ENCODE results near the gene TJP2. TPM values are rescaled to one million over a fixed set of nuclear protein-coding genes. Genes with fewer than 3 reads are reported as not detected.
"Not testable (repeated sequence)": the region's sequence is repeated elsewhere in the genome, so short reads cannot be mapped to it uniquely, and the experiment has no call there.

The TJP2 gene
- total RNA-seq, 1 experiment from 2014 or later = 15.2 TPM

- no peak for DNase-seq (ENCODE audit: low read depth, low spot score)
- in situ Hi-C loops (cut with HindIII; ENCODE audit: low pct_unique_long_range_greater_than_20kb, low sequenced_read_pairs) = no loop called here
These were observed 20.2 kb upstream of the TJP2 start for GRCh38 chr9:69153707-69154521.

GRCh38 chr9:69155341-69156030 lies 18.6 kb upstream of the TJP2 start:
- no peak for DNase-seq (ENCODE audit: low read depth, low spot score)
- in situ Hi-C loops (cut with HindIII; ENCODE audit: low pct_unique_long_range_greater_than_20kb, low sequenced_read_pairs) = no loop called here

GRCh38 chr9:69157751-69158466 lies 16.2 kb upstream of the TJP2 start:
- peak; percentile 27 for DNase-seq (ENCODE audit: low read depth, low spot score)
- in situ Hi-C loops (cut with HindIII; ENCODE audit: low pct_unique_long_range_greater_than_20kb, low sequenced_read_pairs) = no loop called here

- in situ Hi-C loops (cut with HindIII; ENCODE audit: low pct_unique_long_range_greater_than_20kb, low sequenced_read_pairs) = no loop called here
- DNase-seq (ENCODE audit: low read depth, low spot score) = no peak
These were observed 15.6 kb upstream of the TJP2 start for GRCh38 chr9:69158471-69158870.

- DNase-seq (ENCODE audit: low read depth, low spot score); in situ Hi-C loops (cut with HindIII; ENCODE audit: low pct_unique_long_range_greater_than_20kb, low sequenced_read_pairs): not testable (repeated sequence)
These were observed 9.5 kb upstream of the TJP2 start for GRCh38 chr9:69164573-69164972.

DNA sequence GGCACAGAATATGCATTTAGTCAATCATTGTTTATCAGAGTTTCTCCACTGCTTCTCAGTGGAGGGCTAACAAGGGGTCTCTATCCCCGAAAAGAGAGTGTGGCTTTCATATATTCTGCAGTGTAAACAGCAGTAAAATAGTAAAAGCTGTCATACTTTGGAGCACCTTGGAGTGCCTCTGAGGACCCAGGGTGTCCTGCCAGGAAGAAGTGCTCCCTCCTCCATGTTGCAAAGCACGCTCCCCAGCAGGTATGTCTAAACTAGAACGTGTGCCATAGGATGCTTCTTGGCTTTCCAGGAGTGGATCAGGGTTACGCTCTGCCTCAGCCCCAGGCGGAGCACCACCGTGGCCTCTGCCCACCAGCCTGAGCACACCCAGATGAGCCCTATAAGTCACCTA lies 8.5 kb upstream of the TJP2 start:
- in situ Hi-C loops (cut with HindIII; ENCODE audit: low pct_unique_long_range_greater_than_20kb, low sequenced_read_pairs) = no loop called here

DNA sequence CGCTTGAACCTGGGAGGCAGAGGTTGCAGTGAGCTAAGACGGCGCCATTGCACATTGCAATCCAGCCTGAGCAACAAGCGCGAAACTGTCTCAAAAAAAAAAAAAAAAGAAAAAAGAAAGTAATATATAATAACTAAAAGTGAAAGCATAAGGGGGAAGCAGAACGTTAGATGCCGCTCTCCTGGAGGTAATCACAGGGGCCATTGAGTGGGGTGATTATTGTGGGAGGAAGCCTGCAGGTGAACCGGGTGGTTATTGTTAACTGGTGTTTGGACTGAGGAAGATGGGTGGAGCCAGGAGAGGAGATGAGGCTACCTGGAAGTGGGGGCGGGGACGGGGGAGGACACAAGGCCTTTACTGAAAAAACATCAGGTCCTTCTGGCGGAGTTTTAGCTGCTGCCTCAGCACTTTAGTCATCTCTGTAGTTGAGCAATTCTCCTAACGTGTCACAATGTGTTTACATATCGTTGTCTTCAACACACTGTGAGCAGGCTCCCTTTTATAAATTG lies 5.3 kb upstream of the TJP2 start:
- DNase-seq (ENCODE audit: low read depth, low spot score) = no peak
- in situ Hi-C loops (cut with HindIII; ENCODE audit: low pct_unique_long_range_greater_than_20kb, low sequenced_read_pairs) = no loop called here

More for the DNA sequence above, 8.5 kb upstream of the TJP2 start:
- no peak for DNase-seq (ENCODE audit: low read depth, low spot score)

DNA sequence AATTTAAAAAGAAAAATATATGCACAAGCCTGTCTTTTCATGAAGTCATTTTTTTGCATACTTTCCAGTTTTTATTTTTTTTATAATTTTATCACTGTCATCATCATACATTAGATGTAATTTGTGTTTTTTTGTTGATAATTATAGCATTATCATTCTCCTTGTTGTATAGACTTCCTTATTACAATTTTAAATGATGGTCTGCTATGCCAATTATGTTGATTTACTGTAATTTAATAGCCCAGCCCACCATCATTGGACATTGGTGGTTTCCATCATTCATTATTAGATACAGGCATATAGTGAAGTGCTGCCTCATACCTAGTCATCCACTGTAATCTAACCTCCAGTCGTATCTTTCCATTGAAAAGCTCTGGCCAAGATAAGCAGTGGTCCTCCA lies 3.8 kb upstream of the TJP2 start:
- DNase-seq (ENCODE audit: low read depth, low spot score) = no peak
- in situ Hi-C loops (cut with HindIII; ENCODE audit: low pct_unique_long_range_greater_than_20kb, low sequenced_read_pairs) = no loop called here

DNA sequence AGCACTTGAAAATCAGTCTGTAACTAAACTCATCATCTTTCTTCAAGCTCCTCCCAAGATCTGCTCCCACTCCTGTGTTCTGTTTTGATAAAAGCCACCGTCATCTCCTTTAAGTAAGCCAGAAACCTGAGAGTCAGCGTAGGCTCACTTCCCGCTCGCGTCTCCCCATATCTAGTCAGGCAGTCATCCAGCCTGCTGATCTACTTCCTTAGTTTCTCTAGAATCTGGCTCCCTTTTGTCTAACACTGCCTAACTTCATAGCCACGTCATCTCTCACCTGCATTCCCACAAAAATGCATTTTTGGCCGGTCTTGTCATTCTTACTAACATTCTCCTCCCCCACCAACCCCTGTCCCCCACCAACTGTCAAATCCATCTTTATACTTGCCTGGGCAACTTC lies 3.0 kb upstream of the TJP2 start:
- no peak for DNase-seq (ENCODE audit: low read depth, low spot score)
- in situ Hi-C loops (cut with HindIII; ENCODE audit: low pct_unique_long_range_greater_than_20kb, low sequenced_read_pairs) = no loop called here

DNA sequence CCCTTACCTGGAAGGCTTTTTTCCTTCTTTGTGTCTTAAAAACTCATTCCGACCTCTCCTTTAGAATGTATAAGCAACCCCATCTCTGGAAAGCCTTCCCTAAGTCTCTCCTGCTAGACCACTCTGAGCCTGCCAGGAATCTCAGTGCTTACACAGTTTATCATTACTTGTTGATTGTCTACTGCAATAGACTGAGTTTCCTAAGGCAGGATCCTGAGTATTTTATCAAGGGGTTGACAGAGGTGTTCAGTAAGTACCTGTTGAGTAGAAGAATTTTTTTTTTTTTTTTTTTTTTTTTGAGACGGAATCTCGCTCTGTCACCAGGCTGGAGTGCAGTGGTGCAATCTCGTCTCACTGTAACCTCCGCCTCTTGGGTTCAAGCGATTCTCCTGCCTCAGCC lies 2.6 kb upstream of the TJP2 start:
- no peak for DNase-seq (ENCODE audit: low read depth, low spot score)
- in situ Hi-C loops (cut with HindIII; ENCODE audit: low pct_unique_long_range_greater_than_20kb, low sequenced_read_pairs) = no loop called here

DNA sequence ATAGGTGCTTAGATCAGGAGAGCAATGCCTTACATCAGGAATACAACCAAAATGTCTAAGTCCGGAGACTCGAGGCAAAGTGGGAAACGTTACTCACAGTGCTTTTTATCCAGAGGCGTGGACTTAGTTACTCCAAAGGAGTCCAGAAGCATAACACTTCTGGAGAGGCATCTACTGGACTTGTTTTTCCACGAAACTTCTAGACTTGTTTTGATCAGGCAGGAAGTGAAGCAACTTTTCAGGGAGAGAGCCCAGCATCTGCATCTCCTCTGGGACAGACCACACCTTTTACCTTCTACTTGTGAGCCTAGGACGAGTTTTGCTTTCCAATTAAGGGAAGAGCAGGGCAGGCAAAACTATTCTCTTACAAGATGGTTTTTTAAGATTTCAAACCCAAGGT lies 1.2 kb upstream of the TJP2 start:
- in situ Hi-C loops (cut with HindIII; ENCODE audit: low pct_unique_long_range_greater_than_20kb, low sequenced_read_pairs) = no loop called here
- no peak for DNase-seq (ENCODE audit: low read depth, low spot score)

DNA sequence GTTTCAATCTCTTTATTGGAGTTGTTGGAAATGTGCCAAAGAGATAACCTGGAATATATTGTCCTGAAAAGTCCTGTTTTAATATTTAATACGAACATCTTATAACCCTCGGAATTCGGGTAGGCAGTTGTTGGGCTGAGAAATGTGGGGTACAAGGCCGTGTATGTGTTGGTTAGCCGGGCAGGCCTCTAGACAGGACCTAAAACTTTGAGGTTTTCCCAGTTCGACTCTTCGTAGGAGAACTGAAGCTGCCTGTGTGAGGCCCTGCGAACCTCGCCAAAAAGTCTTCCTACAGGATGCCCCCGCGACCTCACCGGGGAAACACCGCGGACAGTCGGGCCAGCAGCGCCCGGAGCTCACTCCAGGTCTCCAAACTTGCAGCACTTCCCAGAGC lies 583 bp upstream of the TJP2 start:
- no peak for DNase-seq (ENCODE audit: low read depth, low spot score)
- in situ Hi-C loops (cut with HindIII; ENCODE audit: low pct_unique_long_range_greater_than_20kb, low sequenced_read_pairs) = no loop called here

DNA sequence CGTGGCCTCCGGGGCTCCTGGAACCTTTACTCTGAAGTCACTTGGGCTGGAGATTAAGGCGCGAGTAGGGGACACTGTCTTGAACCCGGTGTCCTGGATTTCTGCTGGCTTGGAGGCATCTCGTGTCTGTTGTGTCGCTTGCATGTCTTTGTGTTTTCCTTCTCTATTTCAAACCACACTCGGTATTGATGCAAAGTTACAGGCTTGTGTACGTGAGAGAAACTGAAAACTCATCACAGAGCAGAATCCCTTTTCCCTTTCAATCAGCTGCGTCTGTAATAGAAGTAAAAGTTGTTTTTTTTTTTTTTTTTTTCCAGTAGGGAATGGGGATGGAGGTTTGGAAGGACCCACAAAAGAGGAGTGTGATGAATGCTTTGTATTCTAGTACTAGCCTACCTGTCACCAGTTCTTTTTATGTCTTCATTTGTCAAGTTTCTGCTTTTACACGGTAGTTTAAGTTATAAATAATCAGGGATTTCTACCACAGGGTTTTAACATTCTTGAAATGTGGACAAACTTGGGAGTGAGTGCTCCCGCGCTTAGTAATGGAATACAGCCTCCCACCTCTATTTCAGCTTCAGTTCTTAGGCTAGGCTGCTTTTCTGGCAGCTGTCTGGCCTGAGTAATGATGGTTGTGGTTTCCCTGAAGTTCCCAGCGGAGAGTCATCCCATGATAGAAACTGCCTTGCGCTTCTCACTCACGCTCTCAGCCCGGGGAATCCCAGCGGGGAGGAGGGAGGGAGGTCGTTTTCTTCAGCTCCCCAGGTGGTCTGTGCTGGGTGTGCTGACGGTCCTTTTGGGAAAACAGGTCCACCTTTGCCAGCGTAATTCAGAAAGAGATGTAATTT lies 763 bp downstream of the TJP2 start:
- peak; percentile 84 for DNase-seq (ENCODE audit: low read depth, low spot score)

GRCh38 chr9:69175486-69175885 lies 1.4 kb downstream of the TJP2 start:
- DNase-seq (ENCODE audit: low read depth, low spot score) = no peak
- in situ Hi-C loops (cut with HindIII; ENCODE audit: low pct_unique_long_range_greater_than_20kb, low sequenced_read_pairs) = loop anchor here (25.0 kb wide), 2 partner anchors 88 to 162 kb away; partner anchors contain the start of gene ENTREP1

More for the DNA sequence above, 763 bp downstream of the TJP2 start:
- in situ Hi-C loops (cut with HindIII; ENCODE audit: low pct_unique_long_range_greater_than_20kb, low sequenced_read_pairs) = loop anchor here (25.0 kb wide), 2 partner anchors 88 to 162 kb away; partner anchors contain the start of gene ENTREP1

GRCh38 chr9:69176471-69177171 lies 2.5 kb downstream of the TJP2 start:
- in situ Hi-C loops (cut with HindIII; ENCODE audit: low pct_unique_long_range_greater_than_20kb, low sequenced_read_pairs) = loop anchor here (25.0 kb wide), 2 partner anchors 89 to 161 kb away; partner anchors contain the start of gene ENTREP1
- DNase-seq (ENCODE audit: low read depth, low spot score) = no peak

DNA sequence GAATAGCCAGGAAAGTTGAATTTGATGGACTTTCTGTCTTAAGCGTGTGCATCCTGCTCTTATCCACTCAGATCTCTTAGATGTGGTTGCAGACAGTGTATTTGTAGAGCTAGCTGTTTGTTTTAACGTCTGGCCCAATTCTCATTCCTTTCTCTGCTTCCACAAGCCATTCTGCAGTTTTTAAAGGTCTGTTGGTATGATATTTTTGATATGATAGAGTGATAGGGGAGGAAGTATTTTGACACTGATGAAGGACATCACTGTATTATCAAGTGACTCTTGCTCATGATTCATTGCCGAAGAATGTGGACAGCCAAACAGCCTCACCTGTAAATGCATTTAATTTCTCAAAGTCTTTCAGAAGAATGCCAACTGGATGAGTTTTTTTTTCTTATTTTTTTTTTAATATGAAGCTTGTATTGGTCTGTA lies 4.5 kb downstream of the TJP2 start:
- in situ Hi-C loops (cut with HindIII; ENCODE audit: low pct_unique_long_range_greater_than_20kb, low sequenced_read_pairs) = loop anchor here (25.0 kb wide), 2 partner anchors 91 to 159 kb away; partner anchors contain the start of gene ENTREP1
- no peak for DNase-seq (ENCODE audit: low read depth, low spot score)

Data from SK-MEL-5 (cell line).